Measurements from ENCODE around the gene ALOX15. TPM values are rescaled to one million over a fixed set of nuclear protein-coding genes. Genes with fewer than 3 reads are reported as not detected.

ALOX15 gene
- total and polyA plus RNA-seq, 9 of the 15 experiments (the other 6 are each of a cell fraction or from before 2014, with no cell fraction given) = not detected

- no peak for TF ChIP-seq BRD9 (IDR thresholded peaks at IDR 0.05; ENCODE audit: low read depth, partially characterized antibody)
- no peak for TF ChIP-seq RBM22 (IDR thresholded peaks at IDR 0.05; ENCODE audit: low read depth, low read length, poor library complexity, severe bottlenecking)
- no peak for TF ChIP-seq XRCC3 (IDR thresholded peaks at IDR 0.05)
- no peak for TF ChIP-seq ZBTB1 (CRISPR knock-in tag; IDR thresholded peaks at IDR 0.05; ENCODE audit: borderline replicate concordance, low read depth)
- no peak overlapping the region for H3K4me3 ChIP-seq
- no peak for DNase-seq (ENCODE audit: extremely low read depth in 1 of 4, low spot score in 3 of 4)
- no peak overlapping the region for H3K4me2 ChIP-seq (ENCODE audit: insufficient read depth, low read length)
- no peaks in the 10 kb centered on the region for H3K9me3 ChIP-seq (replicated peaks; ENCODE audit: control insufficient read depth, insufficient read depth, low read depth, low read length)
- H3K79me2 ChIP-seq (ENCODE audit: control insufficient read depth, insufficient read depth, low read length) = no peaks in the 10 kb centered on the region
- ChIA-PET POLR2A (no interaction called here), CTCF (ENCODE audit: low intra/inter-chr PET ratio) (no interaction called here)
- ATAC-seq = no peak
- FAIRE-seq = no peak
- no TSS peak for BruUV-seq (replicated peaks)
- no peak overlapping the region for H2AFZ ChIP-seq (ENCODE audit: low read depth, low read length)
- H4K20me1 ChIP-seq (replicated peaks; ENCODE audit: control insufficient read depth, insufficient read depth, low read length) = no peaks in the 10 kb centered on the region
- H3K9ac ChIP-seq (ENCODE audit: insufficient read depth in 1 of 2, low read depth in 2 of 2, low read length in 2 of 2) = no peak overlapping the region
- peaks cover 82% of the 10 kb centered on the region; the same call in 2 of the 3 replicates for H3K36me3 ChIP-seq (ENCODE audit: control insufficient read depth, insufficient read depth, low read length)
- WGBS (ENCODE audit: insufficient coverage, low coverage, missing lambda C conversion rate) = 100% methylated on average over 1 of the region's 8 CpGs
- H3K9me1 ChIP-seq (ENCODE audit: control insufficient read depth, insufficient read depth, low read length) = no peaks in the 10 kb centered on the region
- H3K27ac ChIP-seq (ENCODE audit: extremely low read depth, low read depth, low read length) = no peak overlapping the region
- in situ Hi-C loops (cut with MboI) (no loop called here), intact Hi-C loops (cut with micrococcal nuclease) (no loop called here)
- H3K27me3 ChIP-seq (ENCODE audit: control insufficient read depth in 2 of 2, insufficient read depth in 2 of 2, low read length in 2 of 2) = no peaks in the 10 kb centered on the region
- no peaks in the 10 kb centered on the region; a peak in 2 of 5 replicates for H3K4me1 ChIP-seq (replicated peaks in 1 of 2; ENCODE audit: control insufficient read depth in 2 of 2, insufficient read depth in 2 of 2, low read length in 2 of 2)
Measured at GRCh38 chr17:4674685-4674998, 33.2 kb upstream of the ALOX15 start.

GRCh38 chr17:4673986-4674684 is 32.7 kb upstream of the ALOX15 start:
- 95% methylated on average over 12 of the region's 27 CpGs for WGBS (ENCODE audit: insufficient coverage, low coverage, missing lambda C conversion rate)
- FAIRE-seq = no peak

More at GRCh38 chr17:4673986-4674684, 32.7 kb upstream of the ALOX15 start:
- POLR2A ChIA-PET = interaction anchor here (1.0 kb wide), 1 partner anchor 10 kb away, joined by 3 read pairs; no protein-coding TSS in a partner anchor
- DNase-seq (ENCODE audit: extremely low read depth in 1 of 4, low spot score in 3 of 4) (no peak), ATAC-seq (no peak)
- intact Hi-C loops (cut with micrococcal nuclease) (no loop called here), in situ Hi-C loops (cut with MboI) (no loop called here)
- Histone ChIP-seq H3K4me2 (ENCODE audit: insufficient read depth, low read length) (no peak overlapping the region), H3K27me3 (ENCODE audit: control insufficient read depth in 2 of 2, insufficient read depth in 2 of 2, low read length in 2 of 2) (no peaks in the 10 kb centered on the region), H3K4me3 (no peak overlapping the region), H3K79me2 (ENCODE audit: control insufficient read depth, insufficient read depth, low read length) (no peaks in the 10 kb centered on the region), H3K36me3 (ENCODE audit: control insufficient read depth, insufficient read depth, low read length) (peaks cover 78% of the 10 kb centered on the region; the same call in 2 of the 3 replicates), H3K9ac (ENCODE audit: insufficient read depth in 1 of 2, low read depth in 2 of 2, low read length in 2 of 2) (no peak overlapping the region; a peak in 1 of 4 replicates), H3K27ac (ENCODE audit: extremely low read depth, low read depth, low read length) (no peak overlapping the region), H3K4me1 (replicated peaks in 1 of 2; ENCODE audit: control insufficient read depth in 2 of 2, insufficient read depth in 2 of 2, low read length in 2 of 2) (no peaks in the 10 kb centered on the region; a peak in 2 of 5 replicates), H4K20me1 (replicated peaks; ENCODE audit: control insufficient read depth, insufficient read depth, low read length) (no peaks in the 10 kb centered on the region), H2AFZ (ENCODE audit: low read depth, low read length) (no peak overlapping the region), H3K9me3 (replicated peaks; ENCODE audit: control insufficient read depth, insufficient read depth, low read depth, low read length) (no peaks in the 10 kb centered on the region), H3K9me1 (ENCODE audit: control insufficient read depth, insufficient read depth, low read length) (no peaks in the 10 kb centered on the region)
- TF ChIP-seq PCBP2 (IDR thresholded peaks at IDR 0.05; ENCODE audit: low read depth, low read length, poor library complexity, severe bottlenecking) (no peak), ZNF445 (CRISPR knock-in tag; IDR thresholded peaks at IDR 0.05; ENCODE audit: low read depth) (no peak), NR2C2 (CRISPR knock-in tag; IDR thresholded peaks at IDR 0.05) (no peak), NR2C2 (tag; IDR thresholded peaks at IDR 0.05) (no peak), CAMTA2 (CRISPR knock-in tag; conservative IDR thresholded peaks at IDR 0.05) (no peak), ARID1B (IDR thresholded peaks at IDR 0.05) (no peak), FOXA1 (IDR thresholded peaks at IDR 0.05; ENCODE audit: borderline replicate concordance) (no peak), HDAC8 (tag; IDR thresholded peaks at IDR 0.05) (no peak)
- no TSS peak for BruUV-seq (replicated peaks)
- CTCF ChIA-PET (ENCODE audit: low intra/inter-chr PET ratio) = no interaction called here

All from K562 (cell line).